Right lobe of liver (tissue), 4 donors: Measurements from ENCODE around the gene KLHDC10.

Source experiments
- CTCF ChIP-seq, 4 donors: fragments of 200-600 bp in 3 of 4; fragments of 450-650 bp in 1 of 4; IDR thresholded peaks; one replicate each; pipeline versions ENCODE4 v1.5.1 to v1.8.0; 2016 to 2022; ENCODE audit warnings: antibody characterized with exemption in 4 of 4, mild to moderate bottlenecking in 2 of 4
- POLR2A ChIP-seq: fragments of 450-650 bp; IDR thresholded peaks from one replicate; pipeline ENCODE4 v1.6.1; 2017; ENCODE audit warnings: antibody characterized with exemption, mild to moderate bottlenecking
- donor health status: DM: no; HTN: no; CAD: no.
- donor health status: DM: no; HTN: no; CAD: no.
- donor health status: DM: no; HTN: yes; CAD: no.

- TF ChIP-seq CTCF (IDR thresholded peaks at IDR 0.05) (no peak), POLR2A (no peak)
Measured at GRCh38 chr7:130070861-130071622, 708 bp downstream of the KLHDC10 start.
